Loucy (cell line): ENCODE data around the gene CCDC9.
A peak's percentile ranks its signal among the peaks of the same experiment; 100 is the strongest.

ENCODE experiments used
- EZH2phosphoT487 ChIP-seq: fragments of 200-600 bp; IDR thresholded peaks from 2 replicates; pipeline ENCODE4 v1.6.1; 2018; ENCODE audit warnings: antibody characterized with exemption, mild to moderate bottlenecking, moderate library complexity, borderline replicate concordance
- TF ChIP-seq, protein P1 (sequence below): fragments of 200-600 bp; sonication (generic); conservative IDR thresholded peaks from 2 replicates; pipeline ENCODE4 v1.5.1; 2014; ENCODE audit warnings: mild to moderate bottlenecking, antibody characterized with exemption, low read length

DNA sequence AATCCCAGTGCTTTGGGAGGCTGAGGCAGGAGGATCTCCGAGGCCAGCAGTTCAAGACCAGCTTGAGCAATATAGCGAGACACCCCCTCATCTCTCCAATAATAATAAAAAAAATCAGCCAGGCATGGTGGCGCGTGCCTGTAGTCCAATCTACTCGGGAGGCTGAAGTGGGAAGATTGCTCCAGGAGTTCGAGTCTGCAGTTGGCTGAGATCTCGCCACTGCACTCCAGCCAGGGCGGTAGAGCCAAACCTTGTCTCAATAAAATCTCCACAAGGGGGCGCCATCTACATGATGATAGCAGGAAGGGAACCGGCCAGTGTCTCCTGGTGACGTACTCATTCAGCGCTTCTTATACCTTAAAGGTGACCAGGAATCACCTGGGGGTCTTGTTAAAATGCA is 39.7 kb downstream of the CCDC9 start:
- TF ChIP-seq, protein P1, sequence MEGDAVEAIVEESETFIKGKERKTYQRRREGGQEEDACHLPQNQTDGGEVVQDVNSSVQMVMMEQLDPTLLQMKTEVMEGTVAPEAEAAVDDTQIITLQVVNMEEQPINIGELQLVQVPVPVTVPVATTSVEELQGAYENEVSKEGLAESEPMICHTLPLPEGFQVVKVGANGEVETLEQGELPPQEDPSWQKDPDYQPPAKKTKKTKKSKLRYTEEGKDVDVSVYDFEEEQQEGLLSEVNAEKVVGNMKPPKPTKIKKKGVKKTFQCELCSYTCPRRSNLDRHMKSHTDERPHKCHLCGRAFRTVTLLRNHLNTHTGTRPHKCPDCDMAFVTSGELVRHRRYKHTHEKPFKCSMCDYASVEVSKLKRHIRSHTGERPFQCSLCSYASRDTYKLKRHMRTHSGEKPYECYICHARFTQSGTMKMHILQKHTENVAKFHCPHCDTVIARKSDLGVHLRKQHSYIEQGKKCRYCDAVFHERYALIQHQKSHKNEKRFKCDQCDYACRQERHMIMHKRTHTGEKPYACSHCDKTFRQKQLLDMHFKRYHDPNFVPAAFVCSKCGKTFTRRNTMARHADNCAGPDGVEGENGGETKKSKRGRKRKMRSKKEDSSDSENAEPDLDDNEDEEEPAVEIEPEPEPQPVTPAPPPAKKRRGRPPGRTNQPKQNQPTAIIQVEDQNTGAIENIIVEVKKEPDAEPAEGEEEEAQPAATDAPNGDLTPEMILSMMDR, result peak; percentile 82
- TF ChIP-seq EZH2phosphoT487, result no peak
